ENCODE results near the gene MIER1.

The MIER1 gene

DNA sequence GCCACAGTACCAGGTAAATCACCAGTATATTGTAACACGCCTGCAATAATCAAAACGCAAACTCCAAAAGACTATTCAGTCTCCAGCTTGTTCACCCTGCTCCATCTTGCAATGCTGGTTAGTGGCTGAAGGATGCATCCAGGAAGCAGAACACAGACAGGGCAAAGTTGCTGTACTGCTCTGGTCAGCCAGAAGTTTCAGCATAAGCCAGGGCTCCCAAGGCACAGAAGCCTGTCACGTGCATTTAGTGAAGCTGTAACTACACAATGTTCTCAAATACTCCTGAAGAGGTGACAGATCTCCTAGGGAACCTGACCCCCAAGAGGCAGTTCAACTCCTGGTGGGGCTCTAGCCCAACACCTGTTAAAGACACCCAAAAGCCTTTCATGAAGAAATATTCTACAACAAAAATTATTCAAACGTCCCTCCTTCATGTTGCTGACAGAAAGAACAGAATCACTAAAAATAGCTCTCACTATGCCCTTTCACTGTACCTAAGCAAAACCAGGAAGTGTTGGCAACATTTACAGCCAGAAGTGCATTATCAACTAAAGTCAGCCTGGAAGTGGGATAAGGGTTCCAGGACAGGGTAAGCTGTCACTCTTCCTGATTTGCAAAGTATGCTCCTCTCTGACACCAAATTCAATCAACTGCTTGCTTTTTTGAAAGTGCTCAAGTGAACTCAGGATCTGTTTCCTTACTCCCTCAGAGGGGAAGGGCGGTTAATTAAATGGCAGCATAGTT, 77.1 kb downstream of the MIER1 start:
- DNase-seq: no peak

DNA sequence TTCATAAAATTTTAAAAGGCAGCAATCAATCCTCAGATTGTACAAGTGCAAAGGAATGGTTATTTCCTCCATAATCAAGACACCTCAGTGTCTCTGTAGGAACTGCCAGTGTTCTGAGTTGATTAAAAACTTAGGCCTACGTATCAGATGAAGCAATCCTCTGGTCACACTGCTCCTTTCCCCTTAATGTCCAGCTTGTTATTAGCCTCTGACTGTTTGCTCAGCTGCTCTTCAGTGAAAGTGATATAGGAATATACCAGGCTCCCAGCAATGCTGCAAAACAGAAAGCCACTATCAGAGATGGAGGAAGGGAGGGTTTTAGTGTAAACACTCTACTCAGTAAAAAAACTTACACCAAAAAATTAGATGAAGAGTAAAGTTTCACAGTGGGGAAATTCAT, 79.4 kb downstream of the MIER1 start:
- peak; percentile 95 for DNase-seq

GRCh38 chr1:67005068-67005467, 80.3 kb downstream of the MIER1 start:
- peak; percentile 18 for DNase-seq

DNA sequence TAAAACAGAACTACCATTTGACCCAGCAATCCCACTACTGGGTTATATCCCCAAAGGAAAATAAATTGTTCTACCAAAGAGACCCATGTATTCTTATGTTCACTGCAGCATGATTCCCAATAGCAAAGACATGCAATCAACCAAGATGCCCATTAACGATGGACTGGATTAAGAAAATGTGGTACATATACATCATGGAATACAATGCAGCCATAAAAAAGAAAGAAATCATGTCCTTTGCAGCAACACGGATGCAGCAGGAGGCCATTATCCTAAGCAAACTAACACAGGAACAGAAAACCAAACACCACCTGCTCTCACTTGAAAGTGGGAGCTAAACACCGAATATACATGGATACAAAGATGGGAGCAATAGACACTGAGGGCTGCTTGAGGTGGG, 85.0 kb downstream of the MIER1 start:
- no peak for DNase-seq

DNA sequence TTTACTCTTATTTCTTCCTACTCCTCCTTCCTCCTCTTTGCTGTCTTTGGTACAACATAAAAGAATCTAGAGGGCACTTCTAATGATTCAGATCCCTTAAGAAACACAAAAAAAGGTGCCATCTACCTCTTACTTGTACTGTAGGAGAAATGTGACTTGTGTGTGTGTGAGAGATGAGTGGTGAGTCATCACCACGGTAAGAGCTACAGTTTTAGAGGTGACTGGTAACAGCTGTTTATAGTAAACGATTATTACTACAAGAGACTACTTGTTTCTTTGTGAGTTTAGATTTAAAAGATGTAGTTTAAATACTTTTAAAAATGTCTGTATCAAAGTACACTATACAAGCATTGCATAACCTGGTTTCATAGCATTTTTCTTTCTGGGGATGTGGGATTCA, 88.8 kb downstream of the MIER1 start:
- DNase-seq: no peak

DNA sequence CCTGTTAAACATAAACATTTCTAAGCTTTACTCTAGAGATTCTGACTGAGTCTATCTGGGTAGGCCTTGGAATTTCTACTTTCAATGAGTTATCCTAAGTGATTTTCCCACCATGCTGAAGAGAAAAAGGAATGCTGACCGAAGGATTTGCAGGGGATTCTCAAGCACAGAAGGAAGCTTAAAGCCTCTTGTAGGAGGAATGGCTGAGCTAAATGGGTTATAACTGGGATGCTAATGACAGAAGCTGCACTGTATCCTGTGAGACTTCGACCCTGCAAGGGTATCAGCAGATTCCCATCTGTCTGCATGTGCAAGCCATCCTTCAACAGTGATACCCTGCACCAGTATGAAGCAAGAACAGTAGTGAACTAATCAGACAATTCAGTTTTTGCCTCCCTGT, 93.8 kb downstream of the MIER1 start:
- DNase-seq: no peak

DNA sequence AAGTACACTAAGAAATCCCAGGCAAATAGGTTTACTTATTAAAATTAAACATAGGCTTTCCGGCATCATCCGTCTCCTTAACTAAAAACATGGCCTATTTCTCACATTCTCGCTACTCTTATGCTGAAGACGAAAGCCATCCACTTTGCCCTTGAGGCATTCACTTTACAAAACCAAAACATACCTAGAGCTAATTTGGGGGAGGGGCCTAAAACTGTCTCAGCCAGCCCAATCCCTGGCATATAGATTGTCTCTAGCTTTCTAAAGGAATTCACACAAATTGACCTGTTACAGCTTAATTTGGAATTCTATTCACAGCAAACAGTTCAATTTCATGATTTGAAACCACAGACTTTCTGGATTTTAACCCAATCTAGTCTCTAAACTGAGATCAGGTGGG, 94.3 kb downstream of the MIER1 start:
- no peak for DNase-seq

DNA sequence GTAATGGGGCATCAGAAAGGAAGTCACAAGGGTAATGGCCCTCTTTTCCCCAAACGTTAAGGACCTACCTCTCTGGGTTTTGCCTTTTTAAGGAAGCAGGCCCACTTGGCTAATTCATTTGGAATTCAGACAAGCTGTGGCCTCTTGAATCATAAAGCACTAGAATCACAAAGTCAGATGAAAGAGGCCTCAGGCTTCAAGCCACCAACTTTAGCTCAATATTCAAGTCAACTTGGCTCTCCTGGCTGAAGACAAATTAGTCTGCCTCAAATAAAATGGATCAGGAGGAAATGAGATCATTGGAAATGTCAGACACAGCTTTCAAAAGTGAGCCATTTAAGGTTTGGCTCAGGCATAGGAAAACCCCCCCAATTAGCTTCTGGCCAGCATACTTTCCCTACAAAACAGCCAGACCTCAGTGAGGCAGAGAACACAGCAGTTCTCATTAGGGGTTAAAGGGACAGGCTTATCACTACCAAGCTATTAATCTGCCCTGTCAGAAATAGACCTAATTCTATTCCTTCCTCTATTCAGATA, 94.9 kb downstream of the MIER1 start:
- DNase-seq: no peak

GRCh38 chr1:67020304-67020703, 95.5 kb downstream of the MIER1 start:
- no peak for DNase-seq

DNA sequence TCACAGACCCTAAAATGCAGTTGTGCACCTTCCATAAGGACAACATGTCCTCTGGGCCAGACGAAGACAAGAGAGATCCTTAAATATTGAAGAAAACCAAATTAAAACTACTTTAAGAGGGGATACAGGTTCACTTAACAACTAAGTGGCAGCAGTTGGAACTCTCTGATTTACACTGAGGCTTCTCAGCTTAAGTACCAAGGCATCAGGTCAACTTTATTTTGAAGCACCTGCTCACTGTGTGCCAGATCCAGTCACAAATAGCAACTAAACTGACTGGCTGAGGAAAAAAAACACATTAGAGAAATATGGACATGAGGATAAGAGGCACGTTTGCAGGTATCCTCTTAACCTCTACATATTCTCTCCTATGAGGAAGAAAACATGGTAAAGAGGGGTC, 96.0 kb downstream of the MIER1 start:
- no peak for DNase-seq

- DNase-seq: no peak
Observed at GRCh38 chr1:67029472-67029871, 104.7 kb downstream of the MIER1 start.

DNA sequence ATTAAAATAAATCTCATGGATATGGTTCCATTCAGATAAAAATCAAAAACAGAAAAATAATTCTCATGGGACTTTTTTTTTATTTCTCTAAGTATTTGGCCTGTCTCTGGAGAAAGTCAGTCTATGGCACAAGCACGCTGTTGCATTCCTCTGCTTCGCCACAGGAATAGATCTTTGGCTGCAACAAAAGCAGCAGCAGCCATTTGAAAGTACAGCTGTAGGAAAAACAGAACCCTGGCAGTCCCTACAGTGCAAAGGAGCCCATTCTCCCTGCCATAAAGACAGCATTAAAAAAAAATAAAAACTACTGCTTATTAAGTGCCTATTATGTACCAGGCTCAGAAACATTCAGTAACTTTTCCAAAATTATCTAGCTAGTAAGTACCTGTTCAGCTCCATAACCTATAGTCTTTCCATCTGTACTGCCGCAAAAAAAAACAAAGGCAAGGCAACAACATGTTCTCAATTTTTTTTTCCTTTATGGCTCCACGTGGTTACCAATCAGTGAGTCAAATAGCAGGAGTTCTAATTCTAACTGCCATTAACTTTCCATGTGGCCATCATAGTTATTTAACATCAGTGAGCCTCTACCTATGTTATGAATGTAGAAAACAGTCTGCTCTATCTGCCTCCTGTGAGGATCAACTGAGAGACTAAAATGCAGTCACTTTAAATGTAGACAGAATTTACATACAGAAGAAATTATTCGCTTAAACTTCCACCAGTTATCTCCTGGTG, 106.5 kb downstream of the MIER1 start:
- no peak for DNase-seq

GRCh38 chr1:67031859-67032247, 107.1 kb downstream of the MIER1 start:
- no peak for DNase-seq

Measured in NCI-H146 (cell line).